RWPE2 (cell line): ENCODE results near the gene TRAF3IP1.

Experiments used
- ATAC-seq: fragments of 200-7000 bp; cut with Tn5 transposase; 3 replicates; pipeline ENCODE4 v1.9.1; 2021; ENCODE audit warnings: low read depth
- DNase-seq: peaks from one replicate; pipeline ENCODE4 v3.0.0-alpha.2; 2020; ENCODE audit warnings: low spot score
- H3K27ac ChIP-seq: fragments of 450-650 bp; 2 replicates; pipeline ENCODE4 v1.5.1; 2017; ENCODE audit warnings: mild to moderate bottlenecking; ENCODE audit not compliant: poor library complexity, severe bottlenecking
- H3K27me3 ChIP-seq: fragments of 250-450 bp; sonication (Bioruptor Pico); 2 replicates; pipeline ENCODE4 v1.5.1; 2021; ENCODE audit warnings: mild to moderate bottlenecking, moderate library complexity; ENCODE audit not compliant: insufficient read depth, poor library complexity, severe bottlenecking
- H3K36me3 ChIP-seq: fragments of 250-450 bp; sonication (Bioruptor Pico); 2 replicates; pipeline ENCODE4 v1.5.1; 2020; ENCODE audit warnings: low read depth, mild to moderate bottlenecking, moderate library complexity
- H3K4me1 ChIP-seq: fragments of 250-450 bp; sonication (Bioruptor Pico); 2 replicates; pipeline ENCODE4 v1.5.1; 2021; ENCODE audit warnings: mild to moderate bottlenecking, moderate library complexity; ENCODE audit not compliant: insufficient read depth, poor library complexity, severe bottlenecking
- H3K4me3 ChIP-seq: fragments of 250-450 bp; sonication (Bioruptor Pico); 2 replicates; pipeline ENCODE4 v1.5.1; 2021; ENCODE audit warnings: mild to moderate bottlenecking, moderate library complexity; ENCODE audit not compliant: severe bottlenecking
- H3K9me3 ChIP-seq: fragments of 250-450 bp; sonication (Bioruptor Pico); 2 replicates; pipeline ENCODE4 v1.5.1; 2021; ENCODE audit warnings: mild to moderate bottlenecking, moderate library complexity; ENCODE audit not compliant: severe bottlenecking
- CTCF ChIP-seq: fragments of 450-650 bp; IDR thresholded peaks from one replicate; pipeline ENCODE4 v1.5.1; 2017; ENCODE audit warnings: mild to moderate bottlenecking, moderate library complexity; ENCODE audit not compliant: poor library complexity, severe bottlenecking

TRAF3IP1 gene

GRCh38 chr2:238381341-238382115, 61.2 kb downstream of the TRAF3IP1 start:
- H3K4me1 ChIP-seq: peaks cover 24% of the 10 kb centered on the region
- H3K27me3 ChIP-seq: no peaks in the 10 kb centered on the region
- peak overlapping the region; percentile 85 for H3K27ac ChIP-seq
- H3K9me3 ChIP-seq: no peaks in the 10 kb centered on the region
- ATAC-seq: no peak
- H3K4me3 ChIP-seq: no peak overlapping the region
- no peak for DNase-seq
- TF ChIP-seq CTCF: no peak
- H3K36me3 ChIP-seq: peaks cover 7% of the 10 kb centered on the region; the same call in 1 of the 2 replicates

- Histone ChIP-seq H3K4me1 (peaks cover 29% of the 10 kb centered on the region), H3K27ac (no peak overlapping the region), H3K9me3 (no peaks in the 10 kb centered on the region), H3K27me3 (no peaks in the 10 kb centered on the region), H3K4me3 (no peak overlapping the region), H3K36me3 (peaks cover 9% of the 10 kb centered on the region; the same call in 1 of the 2 replicates)
- no peak for TF ChIP-seq CTCF
- no peak for ATAC-seq
- DNase-seq: no peak
Measured at GRCh38 chr2:238382381-238382781, 62.1 kb downstream of the TRAF3IP1 start.

GRCh38 chr2:238383135-238383534, 62.8 kb downstream of the TRAF3IP1 start:
- Histone ChIP-seq H3K27me3 (no peaks in the 10 kb centered on the region), H3K9me3 (no peaks in the 10 kb centered on the region), H3K4me1 (peaks cover 33% of the 10 kb centered on the region), H3K27ac (no peak overlapping the region), H3K36me3 (peaks cover 12% of the 10 kb centered on the region; the same call in 1 of the 2 replicates), H3K4me3 (no peak overlapping the region)
- ATAC-seq (no peak), DNase-seq (no peak)
- TF ChIP-seq CTCF: no peak

- H3K27ac ChIP-seq: no peak overlapping the region
- peaks cover 33% of the 10 kb centered on the region for H3K4me1 ChIP-seq
- H3K9me3 ChIP-seq: no peaks in the 10 kb centered on the region
- no peak for TF ChIP-seq CTCF
- no peak overlapping the region for H3K4me3 ChIP-seq
- H3K27me3 ChIP-seq: no peaks in the 10 kb centered on the region
- H3K36me3 ChIP-seq: peaks cover 12% of the 10 kb centered on the region; the same call in 1 of the 2 replicates
- ATAC-seq (no peak), DNase-seq (no peak)
Measured at GRCh38 chr2:238383743-238384380, 63.5 kb downstream of the TRAF3IP1 start.
